Transverse colon (tissue), 4 donors: ENCODE data around the gene MADCAM1. TPM values are rescaled to one million over a fixed set of nuclear protein-coding genes. Genes with fewer than 3 reads are reported as not detected.
A peak's percentile ranks its signal among the peaks of the same experiment; 100 is the strongest.
"Not testable (repeated sequence)": the region's sequence is repeated elsewhere in the genome, so short reads cannot be mapped to it uniquely, and the experiment has no call there.

Experiments used
- DNase-seq: peaks from one replicate; pipeline ENCODE4 v3.0.0-alpha.2; 2019
- H3K27ac ChIP-seq, 4 donors: fragments of 200-600 bp; sonication (generic); 2 replicates each; pipeline ENCODE4 v1.5.1; 2016 to 2018; ENCODE audit warnings: inconsistent platforms in 4 of 4
- H3K27me3 ChIP-seq: fragments of 200-600 bp; sonication (generic); 2 replicates; pipeline ENCODE4 v1.5.1; 2017; ENCODE audit warnings: inconsistent platforms
- H3K36me3 ChIP-seq, 4 donors: fragments of 200-600 bp; sonication (generic); 2 replicates each; pipeline ENCODE4 v1.5.1; 2017 to 2019; ENCODE audit warnings: inconsistent platforms in 4 of 4
- H3K4me1 ChIP-seq, 4 donors: fragments of 200-600 bp; sonication (generic); 2 replicates each; pipeline ENCODE4 v1.5.1; 2017 to 2020; ENCODE audit warnings: inconsistent platforms in 4 of 4
- H3K4me3 ChIP-seq, 4 donors: fragments of 200-600 bp; sonication (generic); 1 replicate in 1 of 4; 2 replicates in 3 of 4; pipeline versions ENCODE4 v1.5.1 to v1.6.1; 2017 to 2019; ENCODE audit warnings: inconsistent platforms in 4 of 4
- H3K9me3 ChIP-seq, 2 donors: fragments of 200-600 bp; sonication (generic); 2 replicates each; pipeline ENCODE4 v1.5.1; 2017 to 2019; ENCODE audit warnings: inconsistent platforms in 2 of 2
- CTCF ChIP-seq, 5 experiments: fragments of 200-600 bp in 3 of 5; fragments of 450-650 bp in 2 of 5; sonication (generic) in 3 of 5; IDR thresholded peaks; 1 replicate in 2 of 5; 2 replicates in 3 of 5; pipeline ENCODE4 v1.5.1; 2016 to 2017; ENCODE audit warnings: antibody characterized with exemption in 5 of 5, inconsistent platforms in 3 of 5, mild to moderate bottlenecking in 2 of 5, moderate library complexity in 1 of 5
- EP300 ChIP-seq: sonication (generic); formaldehyde crosslinking; IDR thresholded peaks from one replicate; pipeline ENCODE4 v1.6.1; 2017; ENCODE audit warnings: antibody characterized with exemption, low read depth
- POLR2A ChIP-seq: fragments of 450-650 bp; IDR thresholded peaks from one replicate; pipeline ENCODE4 v1.6.1; 2016; ENCODE audit warnings: antibody characterized with exemption, mild to moderate bottlenecking, moderate library complexity
- POLR2AphosphoS5 ChIP-seq, 3 donors: sonication (generic); formaldehyde crosslinking; IDR thresholded peaks; one replicate each; pipeline ENCODE4 v1.6.1; 2016; ENCODE audit warnings: antibody characterized with exemption in 3 of 3
- WGBS, 2 donors: methylation state at CpG; one replicate each; pipeline ENCODE4 v1.1.5; 2018; ENCODE audit warnings: low coverage in 1 of 2; 5-methylcytosine and 5-hydroxymethylcytosine counted together
- in situ Hi-C, 4 donors: fragments of 200-750 bp; cut with MboI; loops; one replicate each; pipeline versions ENCODE4 v1.15.0 to v1.15.1; 2017; ENCODE audit warnings: low sequenced_read_pairs in 3 of 4, low pct_ligation_motif_present in 1 of 4, low pct_unique_long_range_greater_than_20kb in 1 of 4
- intact Hi-C: fragments of 100-400 bp; cut with DNase I; formaldehyde crosslinking; loops from one replicate; pipeline ENCODE4 v1.15.1; 2023; ENCODE audit warnings: low total_unique reads
- total RNA-seq, 4 donors: library from RNA; depleted of rRNA; stranded (reverse); fragments of >200 nt; gene quantifications; one replicate each; pipeline ENCODE4 v1.1.0, GENCODE V29; 2016

MADCAM1 gene
- total RNA-seq, 4 donors from 2014 or later: 0.68 to 6.7 (median 2.9) TPM

- Histone ChIP-seq H3K27me3 (no peaks in the 10 kb centered on the region), H3K27ac (no peak overlapping the region), H3K4me1 (peaks cover 0 to 4% (median 2%) of the 10 kb centered on the region in 4 donors), H3K4me3 (no peak overlapping the region), H3K9me3 (no peaks in the 10 kb centered on the region), H3K36me3 (no peaks in the 10 kb centered on the region)
- 84 to 100% methylated on average over 2 to 26 of the region's 26 CpGs for WGBS, 2 donors
- intact Hi-C loops (no loop called here), in situ Hi-C loops (no loop called here)
- no peak for DNase-seq
- TF ChIP-seq POLR2A (no peak), CTCF (IDR thresholded peaks at IDR 0.05) (no peak), EP300 (no peak), POLR2AphosphoS5 (IDR thresholded peaks at IDR 0.05) (no peak)
Observed at GRCh38 chr19:478236-478903, 17.9 kb upstream of the MADCAM1 start.

GRCh38 chr19:478976-479375 lies 17.3 kb upstream of the MADCAM1 start:
- Histone ChIP-seq H3K4me1 (peaks cover 0 to 4% (median 2%) of the 10 kb centered on the region in 4 donors), H3K27me3 (no peaks in the 10 kb centered on the region), H3K4me3 (no peak overlapping the region), H3K27ac (no peak overlapping the region), H3K9me3 (no peaks in the 10 kb centered on the region), H3K36me3 (no peaks in the 10 kb centered on the region)
- TF ChIP-seq EP300: no peak
- TF ChIP-seq POLR2AphosphoS5 (IDR thresholded peaks at IDR 0.05): no peak
- TF ChIP-seq POLR2A: no peak
- TF ChIP-seq CTCF (IDR thresholded peaks at IDR 0.05): no peak
- 73 to 87% methylated on average over 3 to 14 of the region's 14 CpGs for WGBS, 2 donors
- intact Hi-C loops: no loop called here
- in situ Hi-C loops: no loop called here
- DNase-seq: no peak

- peak in 2 of 3 donors; percentile 13 to 38 for TF ChIP-seq POLR2AphosphoS5 (IDR thresholded peaks at IDR 0.05)
- peak; percentile 32 for TF ChIP-seq EP300
- peak; percentile 48 to 69 (median 53) for TF ChIP-seq CTCF (IDR thresholded peaks at IDR 0.05)
- no peak for TF ChIP-seq POLR2A
- H3K36me3 ChIP-seq: no peaks in the 10 kb centered on the region
- intact Hi-C loops: loop anchor here (10.0 kb wide), 1 partner anchor 105 kb away; a partner anchor contains a TSS
- peak overlapping the region in 1 of 4 donors; percentile 33 for H3K4me3 ChIP-seq
- DNase-seq: peak; percentile 77
- in situ Hi-C loops: no loop called here
- WGBS, 2 donors: 41 to 75% methylated on average over 8 to 36 of the region's 36 CpGs
- no peaks in the 10 kb centered on the region for H3K9me3 ChIP-seq
- H3K4me1 ChIP-seq: peaks cover 0 to 4% (median 2%) of the 10 kb centered on the region in 4 donors
- peaks cover 10% of the 10 kb centered on the region for H3K27me3 ChIP-seq
- no peak overlapping the region for H3K27ac ChIP-seq
Observed at GRCh38 chr19:480016-480855, 16.1 kb upstream of the MADCAM1 start.

- H3K27ac ChIP-seq, in situ Hi-C loops, DNase-seq, H3K4me1 ChIP-seq, H3K9me3 ChIP-seq, H3K36me3 ChIP-seq, H3K4me3 ChIP-seq: not testable (repeated sequence)
- peaks cover 19% of the 10 kb centered on the region for H3K27me3 ChIP-seq
- intact Hi-C loops: loop anchor here (10.0 kb wide), 1 partner anchor 106 kb away; a partner anchor contains a TSS
- WGBS, 2 donors: 96 to 100% methylated on average over 2 to 3 of the region's 3 CpGs
Observed at GRCh38 chr19:481100-481499, 15.2 kb upstream of the MADCAM1 start.
